ENCODE results near the gene SNX10. TPM values are rescaled to one million over a fixed set of nuclear protein-coding genes. Genes with fewer than 3 reads are reported as not detected.
"Not testable (repeated sequence)": the region's sequence is repeated elsewhere in the genome, so short reads cannot be mapped to it uniquely, and the experiment has no call there.

SNX10 gene
- total RNA-seq (2021; fragmentation: NEBNext Ultra II Directional; extraction: Animal tissue kit (Norgen Biotek cat#: 25700)), result not detected
- long read RNA-seq, result 0 reads

GRCh38 chr7:26291699-26292538 is at the start of gene SNX10:
SNX10 (plus strand) TSS chr7:26291862; CDS start chr7:26346443, 54,581 bp downstream.
- no peak for DNase-seq

GRCh38 chr7:26245150-26245549 is 46.5 kb upstream of the SNX10 start:
- H3K27me3 Mint-ChIP-seq (ENCODE audit: insufficient read depth), result no peaks in the 10 kb centered on the region; the same call in 1 of the 2 replicates
- H3K9me3 Mint-ChIP-seq, result no peaks in the 10 kb centered on the region
- H3K36me3 Mint-ChIP-seq (ENCODE audit: low read depth), result no peaks in the 10 kb centered on the region
- TF ChIP-seq CTCF (IDR thresholded peaks at IDR 0.05), result no peak
- H3K27ac Mint-ChIP-seq, result no peak overlapping the region
- H3K4me1 Mint-ChIP-seq (ENCODE audit: low read depth), result no peaks in the 10 kb centered on the region
- no peak overlapping the region for H3K4me3 Mint-ChIP-seq
- DNase-seq, result no peak

More at GRCh38 chr7:26291699-26292538, at the start of gene SNX10:
- no peak for TF ChIP-seq CTCF (IDR thresholded peaks at IDR 0.05)
- Mint-ChIP-seq H3K27me3 (ENCODE audit: insufficient read depth) (peaks cover 5% of the 10 kb centered on the region; the same call in 1 of the 2 replicates), H3K4me1 (ENCODE audit: low read depth) (no peaks in the 10 kb centered on the region), H3K27ac (no peak within 1 kb of the TSS), H3K4me3 (no peak within 1 kb of the TSS; the same call in 1 of the 2 replicates), H3K36me3 (ENCODE audit: low read depth) (no peaks in the 10 kb centered on the region), H3K9me3 (peaks cover 4% of the 10 kb centered on the region; the same call in 1 of the 2 replicates)

GRCh38 chr7:26250239-26250638 is 41.4 kb upstream of the SNX10 start:
- DNase-seq, result no peak
- H3K9me3 Mint-ChIP-seq, result no peaks in the 10 kb centered on the region
- H3K4me3 Mint-ChIP-seq, result no peak overlapping the region
- H3K4me1 Mint-ChIP-seq (ENCODE audit: low read depth), result no peaks in the 10 kb centered on the region
- no peak for TF ChIP-seq CTCF (IDR thresholded peaks at IDR 0.05)
- 0 out of 2 replicates have a peak, but pooled peaks cover 3% of the 10 kb centered on the region for H3K27me3 Mint-ChIP-seq (ENCODE audit: insufficient read depth)
- H3K36me3 Mint-ChIP-seq (ENCODE audit: low read depth), result no peaks in the 10 kb centered on the region
- H3K27ac Mint-ChIP-seq, result no peak overlapping the region

- not testable (repeated sequence) for H3K36me3 Mint-ChIP-seq (ENCODE audit: low read depth); H3K9me3 Mint-ChIP-seq; H3K4me3 Mint-ChIP-seq; DNase-seq; H3K27me3 Mint-ChIP-seq (ENCODE audit: insufficient read depth); H3K27ac Mint-ChIP-seq; H3K4me1 Mint-ChIP-seq (ENCODE audit: low read depth)
These were observed 29.8 kb upstream of the SNX10 start for GRCh38 chr7:26261866-26262265.

GRCh38 chr7:26265065-26265464 is 26.6 kb upstream of the SNX10 start:
- Mint-ChIP-seq H3K27ac (no peak overlapping the region), H3K9me3 (no peaks in the 10 kb centered on the region), H3K36me3 (ENCODE audit: low read depth) (no peaks in the 10 kb centered on the region), H3K27me3 (ENCODE audit: insufficient read depth) (peaks cover 2% of the 10 kb centered on the region; the same call in 1 of the 2 replicates), H3K4me3 (no peak overlapping the region), H3K4me1 (ENCODE audit: low read depth) (no peaks in the 10 kb centered on the region)
- DNase-seq, result no peak
- no peak for TF ChIP-seq CTCF (IDR thresholded peaks at IDR 0.05)

- H3K4me1 Mint-ChIP-seq (ENCODE audit: low read depth), result no peaks in the 10 kb centered on the region
- H3K36me3 Mint-ChIP-seq (ENCODE audit: low read depth), result no peaks in the 10 kb centered on the region
- no peaks in the 10 kb centered on the region for H3K9me3 Mint-ChIP-seq
- no peak overlapping the region for H3K4me3 Mint-ChIP-seq
- no peak overlapping the region for H3K27ac Mint-ChIP-seq
- TF ChIP-seq CTCF (IDR thresholded peaks at IDR 0.05), result no peak
- H3K27me3 Mint-ChIP-seq (ENCODE audit: insufficient read depth), result peaks cover 2% of the 10 kb centered on the region; the same call in 1 of the 2 replicates
- no peak for DNase-seq
These were observed 26.1 kb upstream of the SNX10 start for GRCh38 chr7:26265499-26266075.
